Cardiac muscle cell (in vitro differentiated cells and primary cell): Measurements from ENCODE around the gene PDK3. TPM values are rescaled to one million over a fixed set of nuclear protein-coding genes. Genes with fewer than 3 reads are reported as not detected.

Source experiments
- DNase-seq, 2 donors: peaks; one replicate each; pipeline versions ENCODE4 v3.0.0 to v3.0.0-alpha.2; 2010 to 2017; ENCODE audit warnings: low read depth in 1 of 2, low spot score in 1 of 2
- H3K27ac ChIP-seq: fragments of 200-600 bp; sonication (generic); 2 replicates; pipeline ENCODE4 v1.5.1; 2016
- H3K27me3 ChIP-seq: fragments of 200-600 bp; sonication (generic); 2 replicates; pipeline ENCODE4 v1.6.0; 2016; ENCODE audit warnings: control low read depth
- H3K36me3 ChIP-seq: fragments of 200-600 bp; sonication (generic); 2 replicates; pipeline ENCODE4 v1.5.1; 2016; ENCODE audit warnings: control low read depth
- H3K4me1 ChIP-seq: fragments of 200-600 bp; sonication (generic); 2 replicates; pipeline ENCODE4 v1.8.1; 2017; ENCODE audit warnings: low read depth, mild to moderate bottlenecking, mixed run types
- H3K4me3 ChIP-seq: fragments of 200-600 bp; sonication (generic); 2 replicates; pipeline ENCODE4 v1.5.1; 2016; ENCODE audit warnings: mild to moderate bottlenecking
- H3K9me3 ChIP-seq: fragments of 200-600 bp; sonication (generic); 2 replicates; pipeline ENCODE4 v1.5.1; 2017; ENCODE audit warnings: low read depth, mild to moderate bottlenecking, control low read depth
- polyA plus RNA-seq: library from polyadenylated mRNA; unstranded; fragments of >200 nt; fragmentation: Nextera tagmentation; extraction: Ambion mirVana; gene quantifications from 2 replicates; pipeline ENCODE4 v1.2.1, GENCODE V29; 2016
- total RNA-seq: library from RNA; depleted of rRNA; stranded (reverse); fragments of >200 nt; gene quantifications from 2 replicates; pipeline ENCODE4 v1.2.3, GENCODE V29; 2016
- TF ChIP-seq, protein P1 (sequence below): IDR thresholded peaks from 2 replicates; pipeline ENCODE4 v1.5.1; 2012; ENCODE audit warnings: low read depth, mild to moderate bottlenecking, low read length

The PDK3 gene
- total and polyA plus RNA-seq, 2 experiments from 2014 or later: 60.0 to 65.3 TPM

DNA sequence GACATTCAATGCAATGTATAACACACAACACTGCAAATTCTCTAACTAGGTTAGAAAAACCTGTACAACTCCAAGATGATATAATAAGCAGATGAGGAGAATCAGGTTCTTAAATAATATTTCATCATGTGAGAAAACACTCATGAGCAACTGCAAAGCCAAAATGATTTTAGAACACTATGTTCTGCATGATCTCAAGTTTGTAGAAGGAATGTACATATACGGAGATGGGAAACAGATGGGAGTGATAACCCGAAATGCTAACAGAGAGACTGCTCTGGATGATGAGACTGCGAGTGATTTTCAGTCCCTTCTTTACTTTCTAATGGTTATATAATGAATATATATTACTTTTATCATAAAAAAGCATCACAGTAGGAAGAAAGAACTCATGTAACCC, 101.2 kb downstream of the PDK3 start:
- no peak overlapping the region for H3K27ac ChIP-seq
- H3K9me3 ChIP-seq: no peaks in the 10 kb centered on the region
- TF ChIP-seq, protein P1, sequence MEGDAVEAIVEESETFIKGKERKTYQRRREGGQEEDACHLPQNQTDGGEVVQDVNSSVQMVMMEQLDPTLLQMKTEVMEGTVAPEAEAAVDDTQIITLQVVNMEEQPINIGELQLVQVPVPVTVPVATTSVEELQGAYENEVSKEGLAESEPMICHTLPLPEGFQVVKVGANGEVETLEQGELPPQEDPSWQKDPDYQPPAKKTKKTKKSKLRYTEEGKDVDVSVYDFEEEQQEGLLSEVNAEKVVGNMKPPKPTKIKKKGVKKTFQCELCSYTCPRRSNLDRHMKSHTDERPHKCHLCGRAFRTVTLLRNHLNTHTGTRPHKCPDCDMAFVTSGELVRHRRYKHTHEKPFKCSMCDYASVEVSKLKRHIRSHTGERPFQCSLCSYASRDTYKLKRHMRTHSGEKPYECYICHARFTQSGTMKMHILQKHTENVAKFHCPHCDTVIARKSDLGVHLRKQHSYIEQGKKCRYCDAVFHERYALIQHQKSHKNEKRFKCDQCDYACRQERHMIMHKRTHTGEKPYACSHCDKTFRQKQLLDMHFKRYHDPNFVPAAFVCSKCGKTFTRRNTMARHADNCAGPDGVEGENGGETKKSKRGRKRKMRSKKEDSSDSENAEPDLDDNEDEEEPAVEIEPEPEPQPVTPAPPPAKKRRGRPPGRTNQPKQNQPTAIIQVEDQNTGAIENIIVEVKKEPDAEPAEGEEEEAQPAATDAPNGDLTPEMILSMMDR: no peak
- no peaks in the 10 kb centered on the region for H3K36me3 ChIP-seq
- no peaks in the 10 kb centered on the region for H3K4me1 ChIP-seq
- DNase-seq: no peak
- no peak overlapping the region for H3K4me3 ChIP-seq
- no peaks in the 10 kb centered on the region for H3K27me3 ChIP-seq

GRCh38 chrX:24567169-24567568, 102.1 kb downstream of the PDK3 start:
- TF ChIP-seq, protein P1: no peak
- no peak for DNase-seq
- no peak overlapping the region for H3K27ac ChIP-seq
- no peaks in the 10 kb centered on the region for H3K36me3 ChIP-seq
- no peaks in the 10 kb centered on the region for H3K9me3 ChIP-seq
- H3K4me1 ChIP-seq: no peaks in the 10 kb centered on the region
- H3K4me3 ChIP-seq: no peak overlapping the region
- no peaks in the 10 kb centered on the region for H3K27me3 ChIP-seq

DNA sequence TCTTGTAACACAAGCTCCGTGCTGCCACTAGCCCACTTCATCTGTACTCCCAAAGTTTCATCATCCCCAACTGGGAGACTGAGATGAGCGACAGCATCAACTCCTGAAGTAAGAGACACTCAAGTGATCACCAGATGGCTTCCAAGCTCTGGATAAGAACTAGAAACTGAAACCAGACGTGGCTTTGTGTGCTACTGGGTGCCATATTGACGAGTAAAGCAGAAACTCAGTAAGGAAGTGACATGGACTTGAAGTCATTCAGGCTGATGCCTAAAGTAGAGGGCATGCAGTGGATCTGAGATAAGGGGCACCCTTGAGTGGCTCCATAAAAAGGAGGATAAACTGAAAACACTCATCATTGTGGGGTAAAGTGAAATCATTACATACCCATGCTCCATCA, 109.7 kb downstream of the PDK3 start:
- Histone ChIP-seq H3K27me3 (no peaks in the 10 kb centered on the region), H3K36me3 (peaks cover 15% of the 10 kb centered on the region), H3K9me3 (no peaks in the 10 kb centered on the region), H3K27ac (no peak overlapping the region), H3K4me1 (no peaks in the 10 kb centered on the region), H3K4me3 (no peak overlapping the region)
- TF ChIP-seq, protein P1: no peak
- no peak for DNase-seq

DNA sequence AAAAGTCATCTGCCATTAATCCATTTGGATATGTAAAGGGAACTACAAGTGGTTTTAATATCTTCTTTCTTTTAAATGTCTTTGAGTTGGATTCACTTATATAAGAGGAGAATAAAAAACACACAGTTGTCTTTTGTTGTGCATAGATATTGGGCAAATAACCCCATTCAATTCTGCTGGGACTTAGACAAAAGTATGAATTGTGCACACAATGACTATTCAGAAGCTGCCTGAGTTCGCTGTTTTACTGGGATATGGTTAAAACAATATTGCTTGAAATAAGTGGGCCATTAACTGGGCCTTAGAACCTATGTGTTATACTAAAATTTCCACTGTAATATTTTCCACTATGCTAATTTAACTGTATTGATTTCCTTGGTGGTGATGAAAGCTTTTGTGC, 110.4 kb downstream of the PDK3 start:
- Histone ChIP-seq H3K27ac (no peak overlapping the region), H3K9me3 (no peaks in the 10 kb centered on the region), H3K4me3 (no peak overlapping the region), H3K27me3 (no peaks in the 10 kb centered on the region), H3K4me1 (no peaks in the 10 kb centered on the region), H3K36me3 (peaks cover 15% of the 10 kb centered on the region)
- TF ChIP-seq, protein P1: no peak
- DNase-seq: no peak

GRCh38 chrX:24577091-24577490, 112.0 kb downstream of the PDK3 start:
- no peak for DNase-seq
- H3K36me3 ChIP-seq: peaks cover 15% of the 10 kb centered on the region
- no peaks in the 10 kb centered on the region for H3K27me3 ChIP-seq
- no peak overlapping the region for H3K27ac ChIP-seq
- no peaks in the 10 kb centered on the region for H3K9me3 ChIP-seq
- H3K4me3 ChIP-seq: no peak overlapping the region
- TF ChIP-seq, protein P1: no peak
- no peaks in the 10 kb centered on the region for H3K4me1 ChIP-seq

Other genes starting within 250 kb of the PDK3 start
- 0.12 and 0.25 TPM in 2 replicates for gene SUPT20HL2, start 151.2 kb upstream of the PDK3 start, total RNA-seq
- gene SUPT20HL2, start 151.2 kb upstream of the PDK3 start, polyA plus RNA-seq: 0.09 and 0.17 TPM in 2 replicates
- 0.04 TPM in 1 of 2 replicates, not detected in the other for gene SUPT20HL1, start 104.6 kb upstream of the PDK3 start, total RNA-seq
- gene SUPT20HL1, start 104.6 kb upstream of the PDK3 start, polyA plus RNA-seq: 0.61 TPM in 1 of 2 replicates, not detected in the other
- 37.4 and 41.1 TPM in 2 replicates for gene PCYT1B, start 182.1 kb downstream of the PDK3 start, total RNA-seq
- gene PCYT1B, start 182.1 kb downstream of the PDK3 start, polyA plus RNA-seq: 17.2 and 25.5 TPM in 2 replicates
- gene POLA1, start 228.6 kb downstream of the PDK3 start, total RNA-seq: 18.2 and 22.9 TPM in 2 replicates
- gene POLA1, start 228.6 kb downstream of the PDK3 start, polyA plus RNA-seq: 11.1 and 19.4 TPM in 2 replicates